ENCODE measurements around the gene FOXN3.

DNA sequence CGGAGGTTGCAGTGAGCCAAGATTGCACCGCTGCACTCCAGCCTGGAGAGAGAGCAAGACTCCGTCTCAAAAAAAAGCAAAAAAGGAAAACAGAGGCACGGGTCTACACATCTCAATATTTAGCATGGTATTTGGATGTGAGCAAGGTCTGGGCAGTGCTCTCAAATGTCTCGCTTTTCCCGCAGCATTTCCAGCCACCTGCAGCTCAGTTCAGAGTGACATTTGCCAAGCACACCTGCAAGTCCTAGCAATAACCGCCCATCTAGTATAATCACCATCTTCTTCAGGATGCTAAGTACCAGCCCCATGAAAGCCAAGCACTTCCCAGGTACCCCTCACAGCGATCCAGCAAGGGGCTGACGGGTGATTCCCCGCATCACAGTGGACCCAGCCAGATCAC lies 69.1 kb downstream of the FOXN3 start:
- TF ChIP-seq, protein P1, sequence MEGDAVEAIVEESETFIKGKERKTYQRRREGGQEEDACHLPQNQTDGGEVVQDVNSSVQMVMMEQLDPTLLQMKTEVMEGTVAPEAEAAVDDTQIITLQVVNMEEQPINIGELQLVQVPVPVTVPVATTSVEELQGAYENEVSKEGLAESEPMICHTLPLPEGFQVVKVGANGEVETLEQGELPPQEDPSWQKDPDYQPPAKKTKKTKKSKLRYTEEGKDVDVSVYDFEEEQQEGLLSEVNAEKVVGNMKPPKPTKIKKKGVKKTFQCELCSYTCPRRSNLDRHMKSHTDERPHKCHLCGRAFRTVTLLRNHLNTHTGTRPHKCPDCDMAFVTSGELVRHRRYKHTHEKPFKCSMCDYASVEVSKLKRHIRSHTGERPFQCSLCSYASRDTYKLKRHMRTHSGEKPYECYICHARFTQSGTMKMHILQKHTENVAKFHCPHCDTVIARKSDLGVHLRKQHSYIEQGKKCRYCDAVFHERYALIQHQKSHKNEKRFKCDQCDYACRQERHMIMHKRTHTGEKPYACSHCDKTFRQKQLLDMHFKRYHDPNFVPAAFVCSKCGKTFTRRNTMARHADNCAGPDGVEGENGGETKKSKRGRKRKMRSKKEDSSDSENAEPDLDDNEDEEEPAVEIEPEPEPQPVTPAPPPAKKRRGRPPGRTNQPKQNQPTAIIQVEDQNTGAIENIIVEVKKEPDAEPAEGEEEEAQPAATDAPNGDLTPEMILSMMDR (conservative IDR thresholded peaks at IDR 0.05; ENCODE audit: low read depth in 2 of 2) = no peak
- TF ChIP-seq, protein P2, sequence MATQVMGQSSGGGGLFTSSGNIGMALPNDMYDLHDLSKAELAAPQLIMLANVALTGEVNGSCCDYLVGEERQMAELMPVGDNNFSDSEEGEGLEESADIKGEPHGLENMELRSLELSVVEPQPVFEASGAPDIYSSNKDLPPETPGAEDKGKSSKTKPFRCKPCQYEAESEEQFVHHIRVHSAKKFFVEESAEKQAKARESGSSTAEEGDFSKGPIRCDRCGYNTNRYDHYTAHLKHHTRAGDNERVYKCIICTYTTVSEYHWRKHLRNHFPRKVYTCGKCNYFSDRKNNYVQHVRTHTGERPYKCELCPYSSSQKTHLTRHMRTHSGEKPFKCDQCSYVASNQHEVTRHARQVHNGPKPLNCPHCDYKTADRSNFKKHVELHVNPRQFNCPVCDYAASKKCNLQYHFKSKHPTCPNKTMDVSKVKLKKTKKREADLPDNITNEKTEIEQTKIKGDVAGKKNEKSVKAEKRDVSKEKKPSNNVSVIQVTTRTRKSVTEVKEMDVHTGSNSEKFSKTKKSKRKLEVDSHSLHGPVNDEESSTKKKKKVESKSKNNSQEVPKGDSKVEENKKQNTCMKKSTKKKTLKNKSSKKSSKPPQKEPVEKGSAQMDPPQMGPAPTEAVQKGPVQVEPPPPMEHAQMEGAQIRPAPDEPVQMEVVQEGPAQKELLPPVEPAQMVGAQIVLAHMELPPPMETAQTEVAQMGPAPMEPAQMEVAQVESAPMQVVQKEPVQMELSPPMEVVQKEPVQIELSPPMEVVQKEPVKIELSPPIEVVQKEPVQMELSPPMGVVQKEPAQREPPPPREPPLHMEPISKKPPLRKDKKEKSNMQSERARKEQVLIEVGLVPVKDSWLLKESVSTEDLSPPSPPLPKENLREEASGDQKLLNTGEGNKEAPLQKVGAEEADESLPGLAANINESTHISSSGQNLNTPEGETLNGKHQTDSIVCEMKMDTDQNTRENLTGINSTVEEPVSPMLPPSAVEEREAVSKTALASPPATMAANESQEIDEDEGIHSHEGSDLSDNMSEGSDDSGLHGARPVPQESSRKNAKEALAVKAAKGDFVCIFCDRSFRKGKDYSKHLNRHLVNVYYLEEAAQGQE (IDR thresholded peaks at IDR 0.05; ENCODE audit: unreplicated experiment) = no peak
- TF ChIP-seq, protein P3, sequence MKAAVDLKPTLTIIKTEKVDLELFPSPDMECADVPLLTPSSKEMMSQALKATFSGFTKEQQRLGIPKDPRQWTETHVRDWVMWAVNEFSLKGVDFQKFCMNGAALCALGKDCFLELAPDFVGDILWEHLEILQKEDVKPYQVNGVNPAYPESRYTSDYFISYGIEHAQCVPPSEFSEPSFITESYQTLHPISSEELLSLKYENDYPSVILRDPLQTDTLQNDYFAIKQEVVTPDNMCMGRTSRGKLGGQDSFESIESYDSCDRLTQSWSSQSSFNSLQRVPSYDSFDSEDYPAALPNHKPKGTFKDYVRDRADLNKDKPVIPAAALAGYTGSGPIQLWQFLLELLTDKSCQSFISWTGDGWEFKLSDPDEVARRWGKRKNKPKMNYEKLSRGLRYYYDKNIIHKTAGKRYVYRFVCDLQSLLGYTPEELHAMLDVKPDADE (IDR thresholded peaks at IDR 0.05) = no peak
- TF ChIP-seq EZH2 (IDR thresholded peaks at IDR 0.05; ENCODE audit: low read depth, unreplicated experiment) = no peak
- TF ChIP-seq CREB1 (CRISPR knock-in tag; IDR thresholded peaks at IDR 0.05; ENCODE audit: low read depth) = no peak
- no peak for TF ChIP-seq JUNB (IDR thresholded peaks at IDR 0.05; ENCODE audit: unreplicated experiment)
- no peak for TF ChIP-seq POLR2AphosphoS5 (IDR thresholded peaks at IDR 0.05; ENCODE audit: low read depth)
- TF ChIP-seq STAT1 (IDR thresholded peaks at IDR 0.05; ENCODE audit: unreplicated experiment) = no peak

Data from GM23338 (cell line).